ENCODE measurements around the gene BAD. TPM values are rescaled to one million over a fixed set of nuclear protein-coding genes. Genes with fewer than 3 reads are reported as not detected.
A peak's percentile ranks its signal among the peaks of the same experiment; 100 is the strongest.
"Not testable (repeated sequence)": the region's sequence is repeated elsewhere in the genome, so short reads cannot be mapped to it uniquely, and the experiment has no call there.

The BAD gene
- total RNA-seq, 4 donors from 2014 or later: 57.1 to 71.9 (median 64.4) TPM

- Histone ChIP-seq H3K36me3 (peaks cover 7% of the 10 kb centered on the region), H3K9me3 (no peaks in the 10 kb centered on the region), H3K27me3 (no peaks in the 10 kb centered on the region), H3K27ac (no peak overlapping the region), H3K4me1 (peaks cover 46% of the 10 kb centered on the region), H3K4me3 (no peak overlapping the region)
- 90% methylated on average over 2 of the region's 2 CpGs for WGBS
- TF ChIP-seq CTCF (IDR thresholded peaks at IDR 0.05): no peak
- no peak for TF ChIP-seq EP300 (IDR thresholded peaks at IDR 0.05)
- no peak for TF ChIP-seq POLR2AphosphoS5 (IDR thresholded peaks at IDR 0.05)
- DNase-seq (ENCODE audit: low spot score in 2 of 2): no peak
Observed at GRCh38 chr11:64327375-64327774, 42.9 kb upstream of the BAD start.

GRCh38 chr11:64324692-64325469 lies 40.4 kb upstream of the BAD start:
- Histone ChIP-seq H3K4me3 (no peak overlapping the region), H3K4me1 (peaks cover 50% of the 10 kb centered on the region), H3K36me3 (peaks cover 25% of the 10 kb centered on the region), H3K27me3 (no peaks in the 10 kb centered on the region), H3K9me3 (no peaks in the 10 kb centered on the region), H3K27ac (peak overlapping the region; percentile 54)
- 72% methylated on average over 11 of the region's 11 CpGs for WGBS
- no peak for TF ChIP-seq POLR2AphosphoS5 (IDR thresholded peaks at IDR 0.05)
- no peak for TF ChIP-seq EP300 (IDR thresholded peaks at IDR 0.05)
- TF ChIP-seq POLR2A (IDR thresholded peaks at IDR 0.05): no peak
- TF ChIP-seq CTCF (IDR thresholded peaks at IDR 0.05): no peak
- no peak for DNase-seq (ENCODE audit: low spot score in 2 of 2)

GRCh38 chr11:64323984-64324383 lies 39.5 kb upstream of the BAD start:
- peaks cover 25% of the 10 kb centered on the region for H3K36me3 ChIP-seq
- DNase-seq (ENCODE audit: low spot score in 2 of 2); H3K27me3 ChIP-seq; H3K9me3 ChIP-seq; H3K4me3 ChIP-seq: not testable (repeated sequence)
- 57% methylated on average over 3 of the region's 4 CpGs for WGBS
- peaks cover 49% of the 10 kb centered on the region for H3K4me1 ChIP-seq
- H3K27ac ChIP-seq: peak overlapping the region; percentile 32

- Histone ChIP-seq H3K9me3 (no peaks in the 10 kb centered on the region), H3K27me3 (no peaks in the 10 kb centered on the region), H3K4me3 (no peak overlapping the region), H3K36me3 (peaks cover 25% of the 10 kb centered on the region), H3K27ac (no peak overlapping the region), H3K4me1 (peaks cover 54% of the 10 kb centered on the region)
- TF ChIP-seq EP300 (IDR thresholded peaks at IDR 0.05): no peak
- no peak for TF ChIP-seq POLR2AphosphoS5 (IDR thresholded peaks at IDR 0.05)
- TF ChIP-seq CTCF (IDR thresholded peaks at IDR 0.05): no peak
- TF ChIP-seq POLR2A (IDR thresholded peaks at IDR 0.05): no peak
- WGBS: 53% methylated on average over 3 of the region's 5 CpGs
- DNase-seq (ENCODE audit: low spot score in 2 of 2): no peak
Observed at GRCh38 chr11:64323373-64323772, 38.9 kb upstream of the BAD start.

GRCh38 chr11:64322925-64323260 lies 38.4 kb upstream of the BAD start:
- H3K36me3 ChIP-seq: peaks cover 25% of the 10 kb centered on the region
- TF ChIP-seq POLR2AphosphoS5 (IDR thresholded peaks at IDR 0.05) (no peak), POLR2A (IDR thresholded peaks at IDR 0.05) (no peak), CTCF (IDR thresholded peaks at IDR 0.05) (no peak), EP300 (IDR thresholded peaks at IDR 0.05) (no peak)
- 67% methylated on average over 3 of the region's 7 CpGs for WGBS
- no peak overlapping the region for H3K4me3 ChIP-seq
- H3K27ac ChIP-seq: no peak overlapping the region
- H3K27me3 ChIP-seq: no peaks in the 10 kb centered on the region
- peaks cover 54% of the 10 kb centered on the region for H3K4me1 ChIP-seq
- no peaks in the 10 kb centered on the region for H3K9me3 ChIP-seq
- DNase-seq (ENCODE audit: low spot score in 2 of 2): no peak

- no peak overlapping the region for H3K4me3 ChIP-seq
- DNase-seq (ENCODE audit: low spot score in 2 of 2): no peak
- H3K27me3 ChIP-seq: no peaks in the 10 kb centered on the region
- no peaks in the 10 kb centered on the region for H3K9me3 ChIP-seq
- 75% methylated on average over 5 of the region's 5 CpGs for WGBS
- TF ChIP-seq CTCF (IDR thresholded peaks at IDR 0.05) (no peak), POLR2AphosphoS5 (IDR thresholded peaks at IDR 0.05) (peak in 1 of 3 donors; percentile 23)
- peak overlapping the region; percentile 15 for H3K27ac ChIP-seq
- peaks cover 25% of the 10 kb centered on the region for H3K36me3 ChIP-seq
- H3K4me1 ChIP-seq: peaks cover 60% of the 10 kb centered on the region
Observed at GRCh38 chr11:64321533-64321932, 37.1 kb upstream of the BAD start.

Data from suprapubic skin (tissue), 4 donors.